Activated CD8-positive, alpha-beta T cell treated with anti-CD3 and anti-CD28 coated beads for 36 hours (primary cell): ENCODE measurements around the gene MTG2. TPM values are rescaled to one million over a fixed set of nuclear protein-coding genes. Genes with fewer than 3 reads are reported as not detected.

Experiments used
- ATAC-seq: fragments of 200-7000 bp; cut with Tn5 transposase; one replicate; pipeline ENCODE4 v1.10.0; 2021; ENCODE audit warnings: mild to moderate bottlenecking, moderate library complexity
- CTCF ChIA-PET: fragments of 350-600 bp; sonication (Branson Sonifier 250); formaldehyde crosslinking; loops from one replicate; lab custom pipeline; 2021; ENCODE audit warnings: antibody characterized with exemption; lab: Charles Lee
- POLR2A ChIA-PET: fragments of 350-600 bp; sonication (Branson Sonifier 250); formaldehyde crosslinking; loops from one replicate; lab custom pipeline; 2021; ENCODE audit warnings: antibody characterized with exemption; lab: Charles Lee
- DNase-seq: peaks from one replicate; pipeline ENCODE4 v3.0.0-alpha.2; 2020
- H3K27ac Mint-ChIP-seq: one replicate; pipeline ENCODE4 v1.8.0; 2021; ENCODE audit warnings: mild to moderate bottlenecking, mixed read lengths
- H3K27me3 Mint-ChIP-seq: one replicate; pipeline ENCODE4 v1.8.0; 2021; ENCODE audit warnings: mixed read lengths
- H3K36me3 Mint-ChIP-seq: one replicate; pipeline ENCODE4 v1.8.0; 2021; ENCODE audit warnings: low read depth, mixed read lengths
- H3K4me1 Mint-ChIP-seq: one replicate; pipeline ENCODE4 v1.8.0; 2021; ENCODE audit warnings: low read depth, mixed read lengths
- H3K4me3 Mint-ChIP-seq: one replicate; pipeline ENCODE4 v1.8.0; 2021; ENCODE audit warnings: mild to moderate bottlenecking, moderate library complexity, mixed read lengths
- H3K9me3 Mint-ChIP-seq: one replicate; pipeline ENCODE4 v1.8.0; 2021; ENCODE audit warnings: mixed read lengths
- CTCF ChIP-seq: fragments of 200-600 bp; IDR thresholded peaks from one replicate; pipeline ENCODE4 v1.8.0; 2022; ENCODE audit warnings: antibody characterized with exemption, mild to moderate bottlenecking
- intact Hi-C: fragments of 100-400 bp; cut with micrococcal nuclease; formaldehyde crosslinking; loops from one replicate; pipeline ENCODE4 v1.10.0; 2022
- total RNA-seq, 2 experiments: library from RNA; stranded (reverse); gene quantifications; one replicate each; pipeline ENCODE4 v1.2.3, GENCODE V29; 2021

Gene MTG2
- total RNA-seq, 2 experiments from 2014 or later: 36.5 to 40.5 TPM

GRCh38 chr20:62237801-62238568 lies 55.2 kb downstream of the MTG2 start, which contains the start of gene OSBPL2:
TSS of gene OSBPL2 (plus strand) at chr20:62238521. CDS start at chr20:62256185, 17,664 bp downstream.
- DNase-seq (peak; percentile 100), ATAC-seq (peak; percentile 99)
- Mint-ChIP-seq H3K4me3 (peak within 1 kb of the TSS; percentile 77), H3K27ac (peak within 1 kb of the TSS; percentile 80), H3K36me3 (no peaks in the 10 kb centered on the region), H3K4me1 (peaks cover 25% of the 10 kb centered on the region), H3K9me3 (no peaks in the 10 kb centered on the region), H3K27me3 (peaks cover 4% of the 10 kb centered on the region)
- intact Hi-C loops: no loop called here
- TF ChIP-seq CTCF: no peak
- ChIA-PET POLR2A (no interaction called here), CTCF (no interaction called here)

GRCh38 chr20:62238569-62239277 lies 55.9 kb downstream of the MTG2 start:
- TF ChIP-seq CTCF: no peak
- Mint-ChIP-seq H3K4me1 (peaks cover 25% of the 10 kb centered on the region), H3K9me3 (no peaks in the 10 kb centered on the region), H3K27me3 (peaks cover under 1% of the 10 kb centered on the region), H3K4me3 (peak overlapping the region; percentile 77), H3K27ac (peak overlapping the region; percentile 75), H3K36me3 (no peaks in the 10 kb centered on the region)
- CTCF ChIA-PET: no interaction called here
- intact Hi-C loops: no loop called here
- DNase-seq (peak; percentile 23), ATAC-seq (no peak)
- POLR2A ChIA-PET: no interaction called here

- H3K9me3 Mint-ChIP-seq: no peaks in the 10 kb centered on the region
- peaks cover 27% of the 10 kb centered on the region for H3K4me1 Mint-ChIP-seq
- no peak for ATAC-seq
- no peaks in the 10 kb centered on the region for H3K27me3 Mint-ChIP-seq
- POLR2A ChIA-PET: no interaction called here
- no peak for TF ChIP-seq CTCF
- no peak for DNase-seq
- peak overlapping the region; percentile 77 for H3K4me3 Mint-ChIP-seq
- peak overlapping the region; percentile 75 for H3K27ac Mint-ChIP-seq
- CTCF ChIA-PET: no interaction called here
- H3K36me3 Mint-ChIP-seq: no peaks in the 10 kb centered on the region
- intact Hi-C loops: no loop called here
Measured at GRCh38 chr20:62239278-62239879, 56.6 kb downstream of the MTG2 start.

GRCh38 chr20:62240020-62240685 lies 57.3 kb downstream of the MTG2 start:
- TF ChIP-seq CTCF: no peak

More at GRCh38 chr20:62240020-62240685, 57.3 kb downstream of the MTG2 start:
- peaks cover 28% of the 10 kb centered on the region for H3K4me1 Mint-ChIP-seq
- H3K27ac Mint-ChIP-seq: peak overlapping the region; percentile 37
- no peaks in the 10 kb centered on the region for H3K9me3 Mint-ChIP-seq
- H3K27me3 Mint-ChIP-seq: no peaks in the 10 kb centered on the region
- intact Hi-C loops: no loop called here
- no peaks in the 10 kb centered on the region for H3K36me3 Mint-ChIP-seq
- ATAC-seq (no peak), DNase-seq (no peak)
- H3K4me3 Mint-ChIP-seq: peak overlapping the region; percentile 23
- ChIA-PET CTCF (no interaction called here), POLR2A (interaction anchor here (0.6 kb wide), 1 partner anchor 37 kb away, joined by 3 read pairs; no protein-coding TSS in a partner anchor)
